Keratinocyte (primary cell): ENCODE measurements around the gene SLC51B. TPM values are rescaled to one million over a fixed set of nuclear protein-coding genes. Genes with fewer than 3 reads are reported as not detected.

Experiments
- DNase-seq: peaks from one replicate; pipeline ENCODE4 v3.0.0-alpha.2; 2011; ENCODE audit warnings: low read depth, missing footprints, low spot score
- FAIRE-seq: peaks from 2 replicates; lab custom pipeline; 2011; peaks lifted over from hg19 to GRCh38; lab: Jason Lieb, UNC
- H2AFZ ChIP-seq: 2 replicates; pipeline ENCODE4 v1.6.0; 2012; ENCODE audit warnings: low read length, control low read depth, inconsistent platforms; ENCODE audit not compliant: control insufficient read depth
- H3K27ac ChIP-seq: 2 replicates; pipeline ENCODE4 v1.5.1; 2011; ENCODE audit warnings: low read length; ENCODE audit not compliant: control insufficient read depth, insufficient read depth
- H3K27me3 ChIP-seq: 3 replicates; pipeline ENCODE4 v1.6.0; 2011; ENCODE audit warnings: low read length; ENCODE audit not compliant: control insufficient read depth, insufficient read depth; ENCODE audit errors: extremely low read depth
- H3K36me3 ChIP-seq, 2 experiments: 2 replicates in 1 of 2; 3 replicates in 1 of 2; pipeline ENCODE4 v1.5.1; 2011; ENCODE audit warnings: low read length in 2 of 2, mild to moderate bottlenecking in 1 of 2; ENCODE audit not compliant: control insufficient read depth in 2 of 2, insufficient read depth in 2 of 2; ENCODE audit errors: extremely low read depth in 1 of 2
- H3K4me1 ChIP-seq: 3 replicates; pipeline ENCODE4 v1.5.1; 2011; ENCODE audit warnings: low read length; ENCODE audit not compliant: control insufficient read depth, insufficient read depth; ENCODE audit errors: extremely low read depth
- H3K4me2 ChIP-seq: 3 replicates; pipeline ENCODE4 v1.6.0; 2011; ENCODE audit warnings: low read depth, low read length; ENCODE audit not compliant: control insufficient read depth, insufficient read depth; ENCODE audit errors: extremely low read depth
- H3K4me3 ChIP-seq, 3 experiments: fragments of 200-600 bp in 1 of 3; sonication (generic) in 1 of 3; 2 replicates in 2 of 3; 3 replicates in 1 of 3; pipeline ENCODE4 v1.5.1; 2011 to 2016; ENCODE audit warnings: low read length in 3 of 3, mild to moderate bottlenecking in 3 of 3, control low read depth in 2 of 3, inconsistent platforms in 1 of 3, low read depth in 1 of 3, mixed read lengths in 1 of 3, mixed run types in 1 of 3, moderate library complexity in 1 of 3; ENCODE audit not compliant: control insufficient read depth in 2 of 3, insufficient read depth in 2 of 3; ENCODE audit errors: extremely low read depth in 1 of 3
- H3K79me2 ChIP-seq: 2 replicates; pipeline ENCODE4 v1.6.0; 2012; ENCODE audit warnings: low read length; ENCODE audit not compliant: control insufficient read depth, insufficient read depth
- H3K9ac ChIP-seq: 3 replicates; pipeline ENCODE4 v1.6.0; 2011; ENCODE audit warnings: low read length; ENCODE audit not compliant: control insufficient read depth, insufficient read depth; ENCODE audit errors: extremely low read depth
- H3K9me1 ChIP-seq: 3 replicates; pipeline ENCODE4 v1.6.0; 2011; ENCODE audit warnings: low read length; ENCODE audit not compliant: control insufficient read depth, insufficient read depth; ENCODE audit errors: extremely low read depth
- H3K9me3 ChIP-seq: 2 replicates; pipeline ENCODE4 v1.5.1; 2012; ENCODE audit warnings: low read depth, low read length; ENCODE audit not compliant: control insufficient read depth
- H4K20me1 ChIP-seq: 3 replicates; pipeline ENCODE4 v1.6.0; 2011; ENCODE audit warnings: low read length; ENCODE audit not compliant: control insufficient read depth, insufficient read depth; ENCODE audit errors: extremely low read depth
- CTCF ChIP-seq, 3 experiments: IDR thresholded peaks in 1 of 3; conservative IDR thresholded peaks in 1 of 3; optimal IDR thresholded peaks in 1 of 3; 2 replicates in 2 of 3; 3 replicates in 1 of 3; pipeline versions ENCODE3 to v1.5.1; 2011; ENCODE audit warnings: low read length in 3 of 3, mild to moderate bottlenecking in 3 of 3, moderate library complexity in 2 of 3, control low read depth in 1 of 3, inconsistent platforms in 1 of 3; ENCODE audit not compliant: insufficient read depth in 2 of 3; ENCODE audit errors: extremely low read depth in 1 of 3
- EZH2 ChIP-seq: IDR thresholded peaks from one replicate; pipeline ENCODE4 v1.6.1; 2012; ENCODE audit warnings: inconsistent platforms, mild to moderate bottlenecking, low read length, moderate library complexity
- dilution Hi-C: fragments of 300-500 bp; cut with MboI; formaldehyde crosslinking; loops from one replicate; pipeline ENCODE4 v1.7.0; 2020; ENCODE audit warnings: low sequenced_read_pairs; ENCODE audit not compliant: extremely low pct_ligation_motif_present
- polyA plus RNA-seq, 5 experiments: library from polyadenylated mRNA; depleted of rRNA in 3 of 5; stranded (reverse) in 3 of 5; stranded (forward) in 1 of 5; unstranded in 1 of 5; fragments of >200 nt; gene quantifications; 1 replicate in 1 of 5; 2 replicates in 3 of 5; 3 replicates in 1 of 5; pipeline versions ENCODE4 v1.2.1 to v1.2.3, GENCODE V29; 2011 to 2012; ENCODE audit warnings: missing spikeins in 2 of 5, low read depth in 1 of 5, low replicate concordance in 1 of 5

Gene SLC51B
- polyA plus RNA-seq, 1 donor (not counting 4 experiments of a cell fraction or from before 2014, with no cell fraction given): not detected

- FAIRE-seq (no peak), DNase-seq (no peak)
- no peaks in the 10 kb centered on the region for H3K9me1 ChIP-seq
- no peak within 1 kb of the TSS for H3K9ac ChIP-seq
- H3K4me2 ChIP-seq: no peak within 1 kb of the TSS
- H4K20me1 ChIP-seq: no peaks in the 10 kb centered on the region
- H3K36me3 ChIP-seq: no peaks in the 10 kb centered on the region
- no peak within 1 kb of the TSS for H2AFZ ChIP-seq
- no peak within 1 kb of the TSS for H3K4me3 ChIP-seq
- H3K79me2 ChIP-seq: no peaks in the 10 kb centered on the region
- TF ChIP-seq CTCF (optimal IDR thresholded peaks at IDR 0.05 in 1 of 3, IDR thresholded peaks at IDR 0.05 in 1 of 3, conservative IDR thresholded peaks at IDR 0.05 in 1 of 3; ENCODE audit: extremely low read depth in 1 of 3, insufficient read depth in 2 of 3, low read length in 3 of 3) (no peak), EZH2 (peak; percentile 67)
- dilution Hi-C loops: no loop called here
- H3K4me1 ChIP-seq: no peaks in the 10 kb centered on the region
- no peak within 1 kb of the TSS for H3K27ac ChIP-seq
- H3K27me3 ChIP-seq: peaks cover 20% of the 10 kb centered on the region
- no peaks in the 10 kb centered on the region for H3K9me3 ChIP-seq
Measured at GRCh38 chr15:65076486-65077290, 31.5 kb downstream of the SLC51B start, which contains the start of gene KBTBD13. Gene KBTBD13, plus strand, starts transcription at chr15:65076746. Its CDS starts 70 bp downstream, at chr15:65076816.

GRCh38 chr15:65077291-65077980 lies 32.2 kb downstream of the SLC51B start:
- no peaks in the 10 kb centered on the region for H3K4me1 ChIP-seq
- peaks cover 23% of the 10 kb centered on the region for H3K27me3 ChIP-seq
- peaks cover 3% of the 10 kb centered on the region for H4K20me1 ChIP-seq
- no peaks in the 10 kb centered on the region for H3K9me3 ChIP-seq
- dilution Hi-C loops: no loop called here
- DNase-seq (no peak), FAIRE-seq (no peak)
- no peaks in the 10 kb centered on the region for H3K79me2 ChIP-seq
- no peak for TF ChIP-seq EZH2
- no peak for TF ChIP-seq CTCF (optimal IDR thresholded peaks at IDR 0.05 in 1 of 3, IDR thresholded peaks at IDR 0.05 in 1 of 3, conservative IDR thresholded peaks at IDR 0.05 in 1 of 3; ENCODE audit: extremely low read depth in 1 of 3, insufficient read depth in 2 of 3, low read length in 3 of 3)
- no peak overlapping the region for H3K27ac ChIP-seq
- H3K4me3 ChIP-seq: no peak overlapping the region
- H3K4me2 ChIP-seq: no peak overlapping the region
- H2AFZ ChIP-seq: no peak overlapping the region
- H3K9me1 ChIP-seq: no peaks in the 10 kb centered on the region
- H3K36me3 ChIP-seq: no peaks in the 10 kb centered on the region
- H3K9ac ChIP-seq: no peak overlapping the region
